ENCODE measurements around the gene SLX9.

The SLX9 gene

GRCh38 chr21:44909719-44910118 lies 30.1 kb upstream of the SLX9 start:
- no peak for TF ChIP-seq GABPA (IDR thresholded peaks at IDR 0.05; ENCODE audit: low read depth)
- no peak for TF ChIP-seq SPI1 (IDR thresholded peaks at IDR 0.05; ENCODE audit: borderline replicate concordance, low read depth)
- TF ChIP-seq CTCF (IDR thresholded peaks at IDR 0.05; ENCODE audit: insufficient read depth, low read length), result no peak
- no peak for TF ChIP-seq POLR2AphosphoS5 (IDR thresholded peaks at IDR 0.05; ENCODE audit: low read depth)
- Histone ChIP-seq H3K27me3 (ENCODE audit: insufficient read depth, poor library complexity, severe bottlenecking) (no peaks in the 10 kb centered on the region), H3K27ac (replicated peaks) (no peak overlapping the region), H3K4me3 (replicated peaks; ENCODE audit: insufficient read depth, low read length) (no peak overlapping the region)
- no peak for DNase-seq (ENCODE audit: low read depth in 1 of 2, low spot score in 1 of 2)

- H3K27me3 ChIP-seq (ENCODE audit: insufficient read depth, poor library complexity, severe bottlenecking), result no peaks in the 10 kb centered on the region
- H3K4me3 ChIP-seq (replicated peaks; ENCODE audit: insufficient read depth, low read length), result no peak overlapping the region
- no peak overlapping the region for H3K27ac ChIP-seq (replicated peaks)
- DNase-seq (ENCODE audit: low read depth in 1 of 2, low spot score in 1 of 2), result no peak
- TF ChIP-seq POLR2AphosphoS5 (IDR thresholded peaks at IDR 0.05; ENCODE audit: low read depth) (no peak), REST (IDR thresholded peaks at IDR 0.05; ENCODE audit: insufficient replicate concordance, low read depth) (no peak), SPI1 (IDR thresholded peaks at IDR 0.05; ENCODE audit: borderline replicate concordance, low read depth) (no peak), CTCF (IDR thresholded peaks at IDR 0.05; ENCODE audit: insufficient read depth, low read length) (no peak), GABPA (IDR thresholded peaks at IDR 0.05; ENCODE audit: low read depth) (no peak)
Measured at GRCh38 chr21:44910229-44911067, 29.4 kb upstream of the SLX9 start.

- peak; percentile 35; the same call in 1 of the 2 replicates for TF ChIP-seq POLR2AphosphoS5 (IDR thresholded peaks at IDR 0.05; ENCODE audit: low read depth)
- TF ChIP-seq SPI1 (IDR thresholded peaks at IDR 0.05; ENCODE audit: borderline replicate concordance, low read depth), result no peak
- peak overlapping the region; percentile 51; the same call in 1 of the 2 replicates for H3K27ac ChIP-seq (replicated peaks)
- no peak overlapping the region for H3K4me3 ChIP-seq (replicated peaks; ENCODE audit: insufficient read depth, low read length)
- no peak for DNase-seq (ENCODE audit: low read depth in 1 of 2, low spot score in 1 of 2)
- H3K27me3 ChIP-seq (ENCODE audit: insufficient read depth, poor library complexity, severe bottlenecking), result no peaks in the 10 kb centered on the region
Measured at GRCh38 chr21:44911068-44911383, 28.8 kb upstream of the SLX9 start.

GRCh38 chr21:44911384-44912157 lies 28.3 kb upstream of the SLX9 start:
- H3K4me3 ChIP-seq (replicated peaks; ENCODE audit: insufficient read depth, low read length), result no peak overlapping the region
- H3K27ac ChIP-seq (replicated peaks), result peak overlapping the region; percentile 51
- DNase-seq (ENCODE audit: low read depth in 1 of 2, low spot score in 1 of 2), result peak in 1 of 2 experiments; percentile 20
- H3K27me3 ChIP-seq (ENCODE audit: insufficient read depth, poor library complexity, severe bottlenecking), result no peaks in the 10 kb centered on the region
- TF ChIP-seq CTCF (IDR thresholded peaks at IDR 0.05; ENCODE audit: insufficient read depth, low read length) (peak; percentile 18), GABPA (IDR thresholded peaks at IDR 0.05; ENCODE audit: low read depth) (no peak), POLR2AphosphoS5 (IDR thresholded peaks at IDR 0.05; ENCODE audit: low read depth) (0 out of 2 replicates have a peak, but pooled peaks have one; percentile 28)

GRCh38 chr21:44912158-44912473 lies 27.7 kb upstream of the SLX9 start:
- no peaks in the 10 kb centered on the region for H3K27me3 ChIP-seq (ENCODE audit: insufficient read depth, poor library complexity, severe bottlenecking)
- TF ChIP-seq SPI1 (IDR thresholded peaks at IDR 0.05; ENCODE audit: borderline replicate concordance, low read depth) (no peak), POLR2AphosphoS5 (IDR thresholded peaks at IDR 0.05; ENCODE audit: low read depth) (no peak), GABPA (IDR thresholded peaks at IDR 0.05; ENCODE audit: low read depth) (no peak), CTCF (IDR thresholded peaks at IDR 0.05; ENCODE audit: insufficient read depth, low read length) (no peak), REST (IDR thresholded peaks at IDR 0.05; ENCODE audit: insufficient replicate concordance, low read depth) (no peak)
- peak overlapping the region; percentile 51 for H3K27ac ChIP-seq (replicated peaks)
- no peak for DNase-seq (ENCODE audit: low read depth in 1 of 2, low spot score in 1 of 2)
- H3K4me3 ChIP-seq (replicated peaks; ENCODE audit: insufficient read depth, low read length), result no peak overlapping the region

Measured in HL-60 (cell line).